Measurements from ENCODE around the gene TMEM151A. TPM values are rescaled to one million over a fixed set of nuclear protein-coding genes. Genes with fewer than 3 reads are reported as not detected.
A peak's percentile ranks its signal among the peaks of the same experiment; 100 is the strongest.

The TMEM151A gene
- total RNA-seq, 1 donor from 2014 or later = 0.24 TPM

DNA sequence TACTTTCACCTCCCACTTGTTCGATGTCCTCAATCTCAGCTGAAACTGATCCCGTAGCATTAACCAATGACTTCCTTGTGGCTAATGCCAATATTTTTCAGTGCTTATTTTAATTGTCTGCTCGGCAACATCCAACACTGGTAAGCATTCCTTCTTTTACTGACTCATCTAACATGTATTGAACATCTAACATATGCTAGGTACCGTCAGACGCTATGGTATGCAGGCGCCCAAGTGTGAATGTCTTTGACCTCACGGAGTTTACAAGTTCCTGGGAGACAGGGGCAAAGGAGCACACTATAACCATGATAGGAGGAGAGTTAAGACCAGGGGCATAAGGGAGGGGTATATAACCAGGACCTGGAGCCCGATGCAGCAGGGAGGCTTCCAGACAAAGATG is 51.5 kb downstream of the TMEM151A start:
- intact Hi-C loops (cut with DNase I) = no loop called here
- no peak for DNase-seq (ENCODE audit: low spot score)

DNA sequence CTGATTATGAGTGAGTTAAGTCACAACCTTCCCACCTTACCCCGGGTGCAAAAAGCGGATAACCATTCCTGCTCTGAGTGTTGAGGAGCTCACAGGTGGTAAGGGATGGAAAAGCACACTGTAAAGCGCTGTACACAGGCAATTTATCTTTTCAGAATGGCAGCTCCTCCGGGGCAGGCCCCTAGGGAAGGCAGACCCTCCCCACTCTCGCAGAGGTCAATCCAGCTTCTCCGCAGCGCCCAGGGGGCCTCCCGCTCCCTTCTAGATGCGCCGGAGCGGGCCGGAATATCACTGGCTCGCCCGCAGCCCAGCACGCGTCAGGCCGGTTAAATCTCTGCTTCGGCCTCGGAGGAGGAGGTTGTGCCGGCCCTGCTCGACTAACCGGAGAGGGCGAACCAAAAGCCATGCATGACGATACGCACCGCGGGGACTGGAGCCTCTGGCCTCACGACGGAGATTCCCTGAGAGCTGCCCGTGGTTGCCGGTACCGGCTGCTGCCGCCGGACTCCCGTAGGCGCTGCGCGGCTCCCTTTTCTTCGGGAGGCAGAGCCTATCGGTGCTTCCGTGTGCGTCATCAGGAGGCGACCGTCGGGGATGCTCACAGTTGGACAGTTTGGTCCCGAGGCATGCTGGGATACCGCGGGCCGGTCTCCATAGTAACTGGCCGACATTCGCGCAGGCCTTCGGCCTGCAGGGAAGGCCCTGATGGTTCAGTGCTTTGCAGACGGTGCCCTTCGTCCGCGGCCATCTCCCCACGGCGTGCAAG is 53.0 kb downstream of the TMEM151A start, which contains the start of gene BRMS1:
BRMS1 (minus strand) TSS at position 555 of the 766 bp plus-strand sequence. CDS start 2,870 bp downstream, outside the sequence.
- DNase-seq (ENCODE audit: low spot score) = peak; percentile 100
- intact Hi-C loops (cut with DNase I) = loop anchor here (5.0 kb wide), 1 partner anchor 43 kb away; no protein-coding TSS in a partner anchor

DNA sequence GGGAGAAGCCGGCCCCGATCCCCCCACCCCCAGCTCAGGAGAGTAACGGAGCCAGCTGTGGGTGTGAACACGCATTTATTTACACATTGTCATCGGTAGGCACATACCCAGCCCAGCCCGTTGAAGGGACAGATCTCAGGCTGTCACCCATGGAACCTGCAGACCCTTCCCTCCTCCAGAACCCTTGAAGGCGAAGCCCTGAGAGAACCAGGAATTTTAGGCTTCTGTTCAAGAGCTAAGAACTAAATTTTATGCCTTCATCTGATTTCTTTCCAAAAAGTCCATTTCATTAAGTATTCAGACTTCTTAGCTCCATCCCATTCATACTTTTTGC is 53.6 kb downstream of the TMEM151A start:
- intact Hi-C loops (cut with DNase I) = loop anchor here (5.0 kb wide), 1 partner anchor 42 kb away; no protein-coding TSS in a partner anchor
- DNase-seq (ENCODE audit: low spot score) = no peak

Other genes with a start within 250 kb of the TMEM151A start
- gene GAL3ST3, start 242.7 kb upstream of the TMEM151A start, total RNA-seq = 3.1 TPM
- 85.8 TPM for gene SF3B2, start 239.5 kb upstream of the TMEM151A start, total RNA-seq
- 115 TPM for gene PACS1, start 221.6 kb upstream of the TMEM151A start, total RNA-seq
- gene KLC2, start 34.2 kb upstream of the TMEM151A start, total RNA-seq = 43.5 TPM
- gene RAB1B, start 23.3 kb upstream of the TMEM151A start, total RNA-seq = 124 TPM
- 0.22 TPM for gene CNIH2, start 13.7 kb upstream of the TMEM151A start, total RNA-seq
- 74.0 TPM for gene YIF1A, start 2.8 kb upstream of the TMEM151A start, total RNA-seq
- gene CD248, start 25.1 kb downstream of the TMEM151A start, total RNA-seq = 9.7 TPM
- 2.2 TPM for gene RIN1, start 44.5 kb downstream of the TMEM151A start, total RNA-seq
- gene BRMS1, start 53.2 kb downstream of the TMEM151A start, total RNA-seq = 14.6 TPM
- gene B4GAT1, start 55.7 kb downstream of the TMEM151A start, total RNA-seq = 31.6 TPM
- 8.8 TPM for gene SLC29A2, start 79.9 kb downstream of the TMEM151A start, total RNA-seq
- gene NPAS4, start 129.1 kb downstream of the TMEM151A start, total RNA-seq = not detected
- gene MRPL11, start 147.0 kb downstream of the TMEM151A start, total RNA-seq = 40.3 TPM
- 7.7 TPM for gene PELI3, start 175.0 kb downstream of the TMEM151A start, total RNA-seq
- gene DPP3, start 188.5 kb downstream of the TMEM151A start, total RNA-seq = 13.2 TPM
- 19.5 TPM for gene BBS1, start 218.7 kb downstream of the TMEM151A start, total RNA-seq

Measured in cardiac septum (tissue), 1 donor.